K562 (cell line): Measurements from ENCODE around the gene TECPR1. TPM values are rescaled to one million over a fixed set of nuclear protein-coding genes. Genes with fewer than 3 reads are reported as not detected.

Experiments
- ATAC-seq: fragments of 200-7000 bp; cut with Tn5 transposase; 3 replicates; pipeline ENCODE4 v1.9.1; 2020; ENCODE audit warnings: moderate library complexity
- BruUV-seq: library from RNA; stranded (reverse); fragments of 400-500 nt; replicated peaks from 2 replicates; lab custom pipeline; 2021; lab: Mats Ljungman, UMichigan
- CTCF ChIA-PET: fragments of 300-600 bp; formaldehyde crosslinking; extraction: SDS; loops from one replicate; lab custom pipeline; 2021; ENCODE audit warnings: low intra/inter-chr PET ratio; lab: Yijun Ruan, JAX
- POLR2A ChIA-PET: fragments of 300-600, 350-650 bp; sonication (Branson Sonifier 250); formaldehyde crosslinking; extraction: SDS; loops from one replicate; lab custom pipeline; 2021; ENCODE audit warnings: antibody characterized with exemption, inconsistent platforms; lab: Yijun Ruan, JAX
- DNase-seq, 4 experiments: peaks; one replicate each; pipeline versions ENCODE4 v3.0.0 to v3.0.0-alpha.2; 2011 to 2018; ENCODE audit warnings: low spot score in 3 of 4, mixed read lengths in 3 of 4; ENCODE audit errors: extremely low read depth in 1 of 4
- FAIRE-seq: peaks from 2 replicates; lab custom pipeline; 2011; peaks lifted over from hg19 to GRCh38; lab: Jason Lieb, UNC
- H2AFZ ChIP-seq: 2 replicates; pipeline ENCODE4 v1.6.0; 2011; ENCODE audit warnings: low read depth, low read length, control low read depth, inconsistent platforms
- H3K27ac ChIP-seq: fragments of 200-600 bp; 3 replicates; pipeline ENCODE4 v1.8.0; 2011; ENCODE audit warnings: low read depth, mild to moderate bottlenecking, control low read depth, inconsistent platforms, low read length, moderate library complexity, mixed read lengths; ENCODE audit errors: extremely low read depth
- H3K27me3 ChIP-seq, 2 experiments: fragments of 300-600 bp in 1 of 2; 2 replicates in 1 of 2; 3 replicates in 1 of 2; pipeline versions ENCODE4 v1.6.0 to v1.8.0; 2011; ENCODE audit warnings: inconsistent platforms in 2 of 2, low read length in 2 of 2, mild to moderate bottlenecking in 1 of 2, mixed read lengths in 1 of 2, moderate library complexity in 1 of 2; ENCODE audit not compliant: control insufficient read depth in 2 of 2, insufficient read depth in 2 of 2
- H3K36me3 ChIP-seq: fragments of 300-600 bp; 3 replicates; pipeline ENCODE4 v1.8.0; 2011; ENCODE audit warnings: mild to moderate bottlenecking, low read length, inconsistent platforms; ENCODE audit not compliant: control insufficient read depth, insufficient read depth
- H3K4me1 ChIP-seq, 2 experiments: fragments of 200-600 bp in 1 of 2; replicated peaks in 1 of 2; 2 replicates in 1 of 2; 3 replicates in 1 of 2; pipeline versions ENCODE4 v1.5.1 to v1.8.0; 2011; ENCODE audit warnings: inconsistent platforms in 2 of 2, low read length in 2 of 2, mild to moderate bottlenecking in 1 of 2, mixed read lengths in 1 of 2, moderate library complexity in 1 of 2; ENCODE audit not compliant: control insufficient read depth in 2 of 2, insufficient read depth in 2 of 2
- H3K4me2 ChIP-seq: 2 replicates; pipeline ENCODE4 v1.6.1; 2011; ENCODE audit warnings: low read length, control low read depth, inconsistent platforms, mixed read lengths; ENCODE audit not compliant: insufficient read depth
- H3K4me3 ChIP-seq: fragments of 200-600 bp; sonication (generic), shearing (Covaris generic); 2 replicates; pipeline ENCODE4 v1.5.1; 2016; ENCODE audit warnings: control low read depth, inconsistent platforms
- H3K79me2 ChIP-seq: fragments of 200-600 bp; 3 replicates; pipeline ENCODE4 v1.8.0; 2011; ENCODE audit warnings: low read length, inconsistent platforms; ENCODE audit not compliant: control insufficient read depth, insufficient read depth
- H3K9ac ChIP-seq, 2 experiments: 2 replicates each; pipeline versions ENCODE4 v1.6.0 to v1.6.1; 2011; ENCODE audit warnings: low read depth in 2 of 2, low read length in 2 of 2, control low read depth in 1 of 2, inconsistent platforms in 1 of 2, mild to moderate bottlenecking in 1 of 2, mixed read lengths in 1 of 2; ENCODE audit not compliant: insufficient read depth in 1 of 2
- H3K9me1 ChIP-seq: one replicate; pipeline ENCODE4 v1.6.0; 2011; ENCODE audit warnings: inconsistent platforms, mild to moderate bottlenecking, low read length, moderate library complexity; ENCODE audit not compliant: control insufficient read depth, insufficient read depth
- H3K9me3 ChIP-seq: replicated peaks from 2 replicates; pipeline ENCODE4 v1.5.1; 2011; ENCODE audit warnings: low read depth, low read length, inconsistent platforms; ENCODE audit not compliant: control insufficient read depth, insufficient read depth
- H4K20me1 ChIP-seq: replicated peaks from 2 replicates; pipeline ENCODE4 v1.6.1; 2011; ENCODE audit warnings: low read length, inconsistent platforms, mixed read lengths; ENCODE audit not compliant: control insufficient read depth, insufficient read depth
- CBX8 ChIP-seq: fragments of 200-600 bp; sonication (generic); IDR thresholded peaks from 2 replicates; pipeline ENCODE4 v1.6.1; 2012; ENCODE audit warnings: borderline replicate concordance, mixed run types, low read depth, mild to moderate bottlenecking, moderate library complexity, mixed read lengths, low read length, control low read depth, inconsistent platforms; ENCODE audit not compliant: poor library complexity, severe bottlenecking; ENCODE audit errors: extremely low read depth
- CREB1 ChIP-seq, 2 experiments: sonication (generic) in 1 of 2; formaldehyde crosslinking in 1 of 2; IDR thresholded peaks; 2 replicates each; pipeline versions ENCODE4 v1.6.1 to v1.8.0; 2012 to 2022; ENCODE audit warnings: inconsistent platforms in 1 of 2, mild to moderate bottlenecking in 1 of 2, missing genetic modification reagents in 1 of 2, moderate library complexity in 1 of 2
- FOXM1 ChIP-seq, 2 experiments: fragments of 450-650 bp in 1 of 2; sonication (generic) in 1 of 2; formaldehyde crosslinking in 1 of 2; IDR thresholded peaks; 2 replicates each; pipeline versions ENCODE4 v1.6.1 to v1.9.0; 2017 to 2022; ENCODE audit warnings: low read depth in 2 of 2, mild to moderate bottlenecking in 2 of 2, missing genetic modification reagents in 1 of 2, moderate library complexity in 1 of 2
- HMG20B ChIP-seq: fragments of 250-450 bp; sonication (Bioruptor Pico); IDR thresholded peaks from 2 replicates; pipeline ENCODE4 v1.5.0; 2021; ENCODE audit warnings: mild to moderate bottlenecking
- MAX ChIP-seq: sonication (generic); formaldehyde crosslinking; IDR thresholded peaks from 2 replicates; pipeline ENCODE4 v1.9.0; 2022; ENCODE audit warnings: mild to moderate bottlenecking, missing genetic modification reagents
- NR4A1 ChIP-seq, 2 experiments: fragments of 250-450 bp in 1 of 2; fragments of 450-650 bp in 1 of 2; sonication (Bioruptor Pico) in 1 of 2; IDR thresholded peaks; 2 replicates each; pipeline versions ENCODE4 v1.4.0 to v1.6.1; 2016 to 2020; ENCODE audit warnings: mild to moderate bottlenecking in 2 of 2, missing compliant biosample characterization in 1 of 2, missing genetic modification characterization in 1 of 2, moderate library complexity in 1 of 2
- PCBP2 ChIP-seq: fragments of 200-400 bp; formaldehyde crosslinking; IDR thresholded peaks from 2 replicates; pipeline ENCODE4 v1.6.1; 2018; ENCODE audit warnings: low read length, low read depth, mild to moderate bottlenecking, moderate library complexity; ENCODE audit not compliant: poor library complexity, severe bottlenecking
- RREB1 ChIP-seq: fragments of 250-450 bp; sonication (Bioruptor Pico); IDR thresholded peaks from 2 replicates; pipeline ENCODE4 v1.4.0; 2020
- SP2 ChIP-seq: IDR thresholded peaks from 2 replicates; pipeline ENCODE4 v1.6.1; 2011; ENCODE audit warnings: mild to moderate bottlenecking, low read depth, low read length, moderate library complexity; ENCODE audit not compliant: poor library complexity, severe bottlenecking; ENCODE audit errors: extremely low read depth
- ZNF175 ChIP-seq: fragments of 200-800 bp; sonication (Bioruptor generic); IDR thresholded peaks from 2 replicates; pipeline ENCODE4 v1.6.1; 2016; ENCODE audit warnings: low read depth, mild to moderate bottlenecking, missing genetic modification characterization, missing compliant biosample characterization
- ZNF583 ChIP-seq: fragments of 250-450 bp; sonication (Bioruptor Pico); IDR thresholded peaks from 2 replicates; pipeline ENCODE4 v1.4.0; 2020
- ZNF644 ChIP-seq: fragments of 200-800 bp; sonication (Bioruptor generic); IDR thresholded peaks from 2 replicates; pipeline ENCODE4 v1.6.1; 2016; ENCODE audit warnings: low read depth, missing genetic modification characterization, missing compliant biosample characterization
- ZNF764 ChIP-seq: fragments of 250-450 bp; sonication (Bioruptor Pico); IDR thresholded peaks from 2 replicates; pipeline ENCODE4 v1.4.0; 2020; ENCODE audit warnings: low read depth, mild to moderate bottlenecking, moderate library complexity
- whole genome bisulfite sequencing: fragments of 100-300 bp; shearing (Covaris generic); methylation state at CpG from one replicate; pipeline ENCODE4 v1.1.6; 2016; ENCODE audit warnings: low coverage, mixed read lengths; ENCODE audit not compliant: insufficient coverage; ENCODE audit errors: missing lambda C conversion rate; 5-methylcytosine and 5-hydroxymethylcytosine counted together
- in situ Hi-C: fragments of 300-500 bp; cut with MboI; formaldehyde crosslinking; loops from 4 replicates; pipeline ENCODE4 v1.15.0; 2018; ENCODE audit warnings: inconsistent platforms, mixed read lengths
- intact Hi-C: fragments of 100-400 bp; cut with micrococcal nuclease; formaldehyde crosslinking; loops from 2 replicates; pipeline ENCODE4 v1.14.2; 2022
- polyA plus RNA-seq, 8 experiments: library from polyadenylated mRNA; depleted of rRNA in 4 of 8; stranded (reverse) in 5 of 8; unstranded in 3 of 8; fragments of >200 nt; fragmentation: Nextera tagmentation in 2 of 8; fragmentation: Illumina TruSeq in 1 of 8; extraction: Ambion mirVana in 2 of 8; extraction: Trizol in 1 of 8; gene quantifications; 2 replicates each; pipeline versions ENCODE4 v1.2.1 to v1.2.3, GENCODE V29; 2011 to 2014; ENCODE audit warnings: inconsistent platforms in 1 of 8, missing spikeins in 1 of 8
- total RNA-seq, 7 experiments: library from RNA; depleted of rRNA in 6 of 7; stranded (reverse); fragments of >200 nt in 6 of 7; fragmentation: Illumina TruSeq in 2 of 7; extraction: Trizol in 2 of 7; gene quantifications; 2 replicates each; pipeline versions ENCODE4 v1.2.1 to v1.2.3, GENCODE V29; 2011 to 2021; ENCODE audit warnings: low replicate concordance in 1 of 7
- TF ChIP-seq, protein P1 (sequence below): conservative IDR thresholded peaks from 2 replicates; pipeline ENCODE4 v1.6.1; 2011; ENCODE audit warnings: low read depth, mild to moderate bottlenecking, low read length; ENCODE audit not compliant: control insufficient read depth

The TECPR1 gene
- total and polyA plus RNA-seq, 9 of the 15 experiments (the other 6 are each of a cell fraction or from before 2014, with no cell fraction given), result 0.17 to 15.0 (median 2.2) TPM

DNA sequence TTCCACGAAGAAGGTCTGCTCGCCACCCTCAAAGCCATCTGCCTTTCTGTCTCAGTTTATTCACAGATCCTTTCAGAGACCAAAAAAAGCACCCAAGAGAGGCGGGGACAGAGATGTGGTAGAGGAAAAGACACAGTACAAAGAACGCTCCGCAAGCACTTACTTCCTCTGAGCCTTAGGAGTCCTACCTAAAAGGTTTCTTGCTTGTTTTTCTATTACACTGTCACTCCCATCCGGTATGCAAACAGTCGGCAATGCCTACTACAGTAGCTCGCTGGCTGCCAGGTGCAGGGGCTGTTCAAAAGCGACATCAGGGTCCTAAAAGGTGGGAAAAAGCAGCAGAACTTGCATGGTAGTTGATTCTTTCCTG, 816 bp downstream of the TECPR1 start:
- no TSS peak for BruUV-seq
- CTCF ChIA-PET, result no interaction called here
- DNase-seq (no peak), ATAC-seq (no peak; the same call in 2 of the 3 replicates), FAIRE-seq (no peak)
- in situ Hi-C loops (no loop called here), intact Hi-C loops (no loop called here)
- POLR2A ChIA-PET, result no interaction called here
- Histone ChIP-seq H3K27me3 (no peaks in the 10 kb centered on the region), H3K4me3 (peak overlapping the region; percentile 87), H3K4me2 (peak overlapping the region; percentile 91), H4K20me1 (no peaks in the 10 kb centered on the region), H3K9me1 (no peaks in the 10 kb centered on the region), H3K9ac (peak overlapping the region; percentile 68 to 89), H2AFZ (peak overlapping the region; percentile 92), H3K79me2 (peaks cover 21% of the 10 kb centered on the region), H3K4me1 (peaks cover 10 to 22% of the 10 kb centered on the region in 2 experiments; a peak in 4 of 5 replicates), H3K9me3 (no peaks in the 10 kb centered on the region), H3K36me3 (no peaks in the 10 kb centered on the region), H3K27ac (peak overlapping the region; percentile 46; the same call in 1 of the 3 replicates)
- WGBS, result 34% methylated on average over 8 of the region's 9 CpGs
- TF ChIP-seq RREB1 (CRISPR knock-in tag) (no peak), ZNF583 (CRISPR knock-in tag) (no peak), ZNF764 (CRISPR knock-in tag) (no peak), MAX (CRISPR knock-in tag) (no peak), PCBP2 (no peak), NR4A1 (CRISPR knock-in tag; IDR thresholded peaks at IDR 0.05) (no peak), NR4A1 (tag; IDR thresholded peaks at IDR 0.05) (no peak), CBX8 (no peak), ZNF644 (tag) (no peak), FOXM1 (IDR thresholded peaks at IDR 0.05; ENCODE audit: low read depth) (no peak), FOXM1 (CRISPR knock-in tag; IDR thresholded peaks at IDR 0.05; ENCODE audit: low read depth) (no peak), ZNF175 (CRISPR knock-in tag) (no peak), CREB1 (IDR thresholded peaks at IDR 0.05) (no peak), CREB1 (CRISPR knock-in tag; IDR thresholded peaks at IDR 0.05) (no peak), SP2 (no peak), HMG20B (CRISPR knock-in tag) (no peak)
- TF ChIP-seq, protein P1, sequence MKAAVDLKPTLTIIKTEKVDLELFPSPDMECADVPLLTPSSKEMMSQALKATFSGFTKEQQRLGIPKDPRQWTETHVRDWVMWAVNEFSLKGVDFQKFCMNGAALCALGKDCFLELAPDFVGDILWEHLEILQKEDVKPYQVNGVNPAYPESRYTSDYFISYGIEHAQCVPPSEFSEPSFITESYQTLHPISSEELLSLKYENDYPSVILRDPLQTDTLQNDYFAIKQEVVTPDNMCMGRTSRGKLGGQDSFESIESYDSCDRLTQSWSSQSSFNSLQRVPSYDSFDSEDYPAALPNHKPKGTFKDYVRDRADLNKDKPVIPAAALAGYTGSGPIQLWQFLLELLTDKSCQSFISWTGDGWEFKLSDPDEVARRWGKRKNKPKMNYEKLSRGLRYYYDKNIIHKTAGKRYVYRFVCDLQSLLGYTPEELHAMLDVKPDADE, result no peak
